Neural progenitor cell (in vitro differentiated cells): Measurements from ENCODE around the gene P2RX7. TPM values are rescaled to one million over a fixed set of nuclear protein-coding genes. Genes with fewer than 3 reads are reported as not detected.

Source experiments
- DNase-seq: peaks from one replicate; pipeline ENCODE4 v3.0.0-alpha.2; 2016; ENCODE audit warnings: low spot score
- H2AFZ ChIP-seq: fragments of 200-600 bp; sonication (generic); replicated peaks from 2 replicates; pipeline ENCODE4 v1.6.1; 2016; ENCODE audit warnings: antibody characterized with exemption
- H3F3A ChIP-seq: fragments of 200-600 bp; sonication (generic); 2 replicates; pipeline ENCODE4 v1.6.1; 2016; ENCODE audit warnings: antibody characterized with exemption, low read depth
- H3K27ac ChIP-seq: fragments of 200-600 bp; sonication (generic); 2 replicates; pipeline ENCODE4 v1.5.1; 2016; ENCODE audit warnings: mild to moderate bottlenecking
- H3K27me3 ChIP-seq: fragments of 200-600 bp; sonication (generic); 2 replicates; pipeline ENCODE4 v1.6.1; 2016; ENCODE audit warnings: mild to moderate bottlenecking, moderate library complexity
- H3K36me3 ChIP-seq: fragments of 200-600 bp; sonication (generic); 2 replicates; pipeline ENCODE4 v1.5.1; 2016
- H3K4me1 ChIP-seq: fragments of 200-600 bp; sonication (generic); 2 replicates; pipeline ENCODE4 v1.6.1; 2016; ENCODE audit warnings: mixed run types
- H3K4me2 ChIP-seq: fragments of 200-600 bp; sonication (generic); 2 replicates; pipeline ENCODE4 v1.6.1; 2016
- H3K4me3 ChIP-seq: fragments of 200-600 bp; sonication (generic); 2 replicates; pipeline ENCODE4 v1.5.1; 2016
- H3K79me2 ChIP-seq: fragments of 200-600 bp; sonication (generic); 2 replicates; pipeline ENCODE4 v1.6.1; 2016; ENCODE audit warnings: low read depth
- H3K9ac ChIP-seq: fragments of 200-600 bp; sonication (generic); 2 replicates; pipeline ENCODE4 v1.6.1; 2016
- H3K9me3 ChIP-seq: fragments of 200-600 bp; sonication (generic); 2 replicates; pipeline ENCODE4 v1.5.1; 2016; ENCODE audit warnings: low read depth
- H4K20me1 ChIP-seq: fragments of 200-600 bp; sonication (generic); 2 replicates; pipeline ENCODE4 v1.6.1; 2016; ENCODE audit warnings: low read depth
- H3K27ac Mint-ChIP-seq: 3 replicates; pipeline ENCODE4 v1.8.0; 2021; ENCODE audit warnings: mixed read lengths
- H3K27me3 Mint-ChIP-seq: 2 replicates; pipeline ENCODE4 v1.8.0; 2022; ENCODE audit warnings: low read depth, mild to moderate bottlenecking, inconsistent platforms, moderate library complexity, mixed read lengths; ENCODE audit not compliant: insufficient read depth
- H3K36me3 Mint-ChIP-seq: 3 replicates; pipeline ENCODE4 v1.8.0; 2021; ENCODE audit warnings: mixed read lengths
- H3K4me1 Mint-ChIP-seq: 3 replicates; pipeline ENCODE4 v1.8.0; 2021; ENCODE audit warnings: mixed read lengths
- H3K4me3 Mint-ChIP-seq: 3 replicates; pipeline ENCODE4 v1.8.0; 2021; ENCODE audit warnings: mild to moderate bottlenecking, moderate library complexity, mixed read lengths
- H3K9me3 Mint-ChIP-seq: 3 replicates; pipeline ENCODE4 v1.8.0; 2020; ENCODE audit warnings: mixed read lengths
- EZH2 ChIP-seq: fragments of 200-600 bp; sonication (generic); IDR thresholded peaks from 2 replicates; pipeline ENCODE4 v1.6.1; 2017; ENCODE audit warnings: antibody characterized with exemption, mild to moderate bottlenecking, moderate library complexity
- EZH2phosphoT487 ChIP-seq: fragments of 200-600 bp; sonication (generic); IDR thresholded peaks from 2 replicates; pipeline ENCODE4 v1.6.1; 2017; ENCODE audit warnings: antibody characterized with exemption
- total RNA-seq: library from RNA; depleted of rRNA; stranded (reverse); fragments of >200 nt; gene quantifications from 2 replicates; pipeline ENCODE4 v1.2.3, GENCODE V29; 2015; ENCODE audit warnings: low replicate concordance
- TF ChIP-seq, protein P1 (sequence below): fragments of 200-600 bp; sonication (generic); IDR thresholded peaks from 2 replicates; pipeline ENCODE4 v1.5.1; 2017; ENCODE audit warnings: antibody characterized with exemption, mild to moderate bottlenecking

The P2RX7 gene
- total RNA-seq, 1 donor from 2014 or later, result 0.71 TPM

DNA sequence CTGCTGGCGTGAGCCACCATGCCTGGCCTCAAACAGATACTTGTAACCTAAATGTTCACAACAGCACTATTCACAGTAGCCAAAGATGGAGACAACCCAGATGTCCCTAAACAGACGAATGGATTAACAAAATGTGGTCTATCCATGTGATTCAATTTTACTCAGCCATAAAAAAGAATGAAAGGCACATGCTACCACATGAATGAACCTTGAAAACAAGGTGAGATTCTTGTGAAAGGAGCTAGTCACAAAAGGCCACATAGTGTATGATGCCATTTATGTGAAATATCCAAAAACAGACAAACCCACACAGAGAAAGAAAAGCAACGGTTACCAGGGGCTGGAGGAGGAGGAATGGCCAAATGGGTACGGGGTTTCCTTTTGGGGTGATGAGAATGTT lies 19.6 kb upstream of the P2RX7 start:
- no peak overlapping the region for H3K9ac ChIP-seq
- Mint-ChIP-seq H3K27me3 (peaks cover 8% of the 10 kb centered on the region), H3K9me3 (no peaks in the 10 kb centered on the region), H3K4me1 (no peaks in the 10 kb centered on the region), H3K36me3 (no peaks in the 10 kb centered on the region), H3K4me3 (no peak overlapping the region), H3K27ac (no peak overlapping the region)
- no peaks in the 10 kb centered on the region for H3K4me1 ChIP-seq
- H3F3A ChIP-seq, result no peaks in the 10 kb centered on the region
- H3K4me3 ChIP-seq, result no peak overlapping the region
- no peaks in the 10 kb centered on the region for H3K79me2 ChIP-seq
- no peaks in the 10 kb centered on the region for H3K27me3 ChIP-seq
- no peak overlapping the region for H3K4me2 ChIP-seq
- no peak overlapping the region for H2AFZ ChIP-seq
- TF ChIP-seq, protein P1, sequence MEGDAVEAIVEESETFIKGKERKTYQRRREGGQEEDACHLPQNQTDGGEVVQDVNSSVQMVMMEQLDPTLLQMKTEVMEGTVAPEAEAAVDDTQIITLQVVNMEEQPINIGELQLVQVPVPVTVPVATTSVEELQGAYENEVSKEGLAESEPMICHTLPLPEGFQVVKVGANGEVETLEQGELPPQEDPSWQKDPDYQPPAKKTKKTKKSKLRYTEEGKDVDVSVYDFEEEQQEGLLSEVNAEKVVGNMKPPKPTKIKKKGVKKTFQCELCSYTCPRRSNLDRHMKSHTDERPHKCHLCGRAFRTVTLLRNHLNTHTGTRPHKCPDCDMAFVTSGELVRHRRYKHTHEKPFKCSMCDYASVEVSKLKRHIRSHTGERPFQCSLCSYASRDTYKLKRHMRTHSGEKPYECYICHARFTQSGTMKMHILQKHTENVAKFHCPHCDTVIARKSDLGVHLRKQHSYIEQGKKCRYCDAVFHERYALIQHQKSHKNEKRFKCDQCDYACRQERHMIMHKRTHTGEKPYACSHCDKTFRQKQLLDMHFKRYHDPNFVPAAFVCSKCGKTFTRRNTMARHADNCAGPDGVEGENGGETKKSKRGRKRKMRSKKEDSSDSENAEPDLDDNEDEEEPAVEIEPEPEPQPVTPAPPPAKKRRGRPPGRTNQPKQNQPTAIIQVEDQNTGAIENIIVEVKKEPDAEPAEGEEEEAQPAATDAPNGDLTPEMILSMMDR, result no peak
- TF ChIP-seq EZH2phosphoT487 (no peak), EZH2 (no peak)
- no peaks in the 10 kb centered on the region for H3K9me3 ChIP-seq
- no peak for DNase-seq
- H4K20me1 ChIP-seq, result no peaks in the 10 kb centered on the region
- H3K36me3 ChIP-seq, result no peaks in the 10 kb centered on the region
- no peak overlapping the region for H3K27ac ChIP-seq

DNA sequence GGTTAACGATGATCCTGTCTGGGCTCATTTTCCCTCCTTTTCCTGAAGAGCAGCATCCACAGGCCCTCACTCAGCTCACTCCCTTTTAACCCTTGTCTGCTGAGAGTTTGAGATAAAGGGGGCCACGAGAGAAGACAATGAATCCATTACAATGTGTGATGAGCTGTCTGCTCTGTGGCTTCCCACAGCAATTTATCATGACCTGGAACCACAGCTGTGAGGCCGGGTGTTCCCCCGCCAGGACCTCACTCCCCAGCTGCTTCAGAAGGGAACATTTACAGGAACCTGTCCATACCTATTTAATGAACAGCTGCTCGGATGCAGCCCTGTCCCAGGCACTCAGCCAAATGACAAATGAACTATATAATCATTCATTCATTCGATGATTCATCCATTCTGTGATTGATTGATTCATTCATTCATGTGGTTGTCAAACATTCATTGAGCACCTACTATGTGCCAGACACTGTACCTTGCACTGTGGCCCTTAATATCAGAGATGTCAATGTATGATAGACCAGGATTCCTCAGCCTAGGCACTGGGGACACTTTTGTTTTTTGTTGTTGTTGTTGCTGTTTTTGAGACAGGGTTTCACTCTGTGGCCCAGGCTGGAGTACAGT lies 18.5 kb upstream of the P2RX7 start:
- no peaks in the 10 kb centered on the region for H3K36me3 Mint-ChIP-seq
- no peaks in the 10 kb centered on the region for H3K79me2 ChIP-seq
- no peak overlapping the region for H3K27ac ChIP-seq
- H3K27ac Mint-ChIP-seq, result no peak overlapping the region
- H3K4me2 ChIP-seq, result no peak overlapping the region
- no peak overlapping the region for H3K9ac ChIP-seq
- H3K36me3 ChIP-seq, result no peaks in the 10 kb centered on the region
- H3K4me3 Mint-ChIP-seq, result no peak overlapping the region
- no peaks in the 10 kb centered on the region for H3F3A ChIP-seq
- no peak overlapping the region for H3K4me3 ChIP-seq
- no peaks in the 10 kb centered on the region for H3K4me1 ChIP-seq
- H3K9me3 Mint-ChIP-seq, result no peaks in the 10 kb centered on the region
- no peak overlapping the region for H2AFZ ChIP-seq
- no peaks in the 10 kb centered on the region for H3K4me1 Mint-ChIP-seq
- H4K20me1 ChIP-seq, result no peaks in the 10 kb centered on the region
- TF ChIP-seq, protein P1, result no peak
- TF ChIP-seq EZH2phosphoT487 (no peak), EZH2 (no peak)
- peaks cover 9% of the 10 kb centered on the region for H3K27me3 Mint-ChIP-seq
- DNase-seq, result no peak
- H3K27me3 ChIP-seq, result no peaks in the 10 kb centered on the region
- no peaks in the 10 kb centered on the region for H3K9me3 ChIP-seq

DNA sequence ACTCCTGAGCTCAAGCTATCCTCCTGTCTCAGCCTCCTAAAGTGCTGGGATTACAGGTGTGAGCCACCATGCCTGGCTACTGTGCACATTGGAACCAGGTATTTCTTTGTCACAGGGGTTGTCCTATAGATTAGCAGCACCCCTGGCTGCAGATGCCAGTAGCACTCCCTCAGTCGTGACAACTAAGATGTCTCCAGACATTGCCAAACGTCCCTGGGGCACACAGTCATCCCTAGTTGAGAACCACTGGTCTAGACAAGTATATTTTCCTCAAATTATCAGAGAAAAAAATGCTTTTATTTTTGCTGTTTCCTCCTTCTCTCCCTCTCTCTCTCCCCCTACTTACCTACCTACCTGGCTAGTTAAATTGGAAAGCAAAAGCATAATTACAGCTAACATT lies 17.9 kb upstream of the P2RX7 start:
- Histone ChIP-seq H3K27ac (no peak overlapping the region), H3K36me3 (no peaks in the 10 kb centered on the region), H3F3A (no peaks in the 10 kb centered on the region), H3K4me1 (no peaks in the 10 kb centered on the region), H3K27me3 (no peaks in the 10 kb centered on the region), H2AFZ (no peak overlapping the region), H3K9me3 (no peaks in the 10 kb centered on the region), H3K79me2 (no peaks in the 10 kb centered on the region), H4K20me1 (no peaks in the 10 kb centered on the region), H3K9ac (no peak overlapping the region), H3K4me2 (no peak overlapping the region), H3K4me3 (no peak overlapping the region)
- H3K36me3 Mint-ChIP-seq, result no peaks in the 10 kb centered on the region
- TF ChIP-seq EZH2phosphoT487 (no peak), EZH2 (no peak)
- TF ChIP-seq, protein P1, result no peak
- H3K9me3 Mint-ChIP-seq, result no peaks in the 10 kb centered on the region
- no peak overlapping the region for H3K4me3 Mint-ChIP-seq
- H3K27me3 Mint-ChIP-seq, result peaks cover 9% of the 10 kb centered on the region
- no peaks in the 10 kb centered on the region for H3K4me1 Mint-ChIP-seq
- H3K27ac Mint-ChIP-seq, result no peak overlapping the region
- DNase-seq, result no peak
